Measurements from ENCODE around the gene SMIM36.
"Not testable (repeated sequence)": the region's sequence is repeated elsewhere in the genome, so short reads cannot be mapped to it uniquely, and the experiment has no call there.

SMIM36 gene

GRCh38 chr17:55456307-55457240 lies 54.7 kb downstream of the SMIM36 start:
- DNase-seq (ENCODE audit: low read depth, low spot score), result no peak

- DNase-seq (ENCODE audit: low read depth, low spot score), result no peak
These were observed 56.3 kb downstream of the SMIM36 start for GRCh38 chr17:55454906-55455474.

- DNase-seq (ENCODE audit: low read depth, low spot score), result no peak
These were observed 57.3 kb downstream of the SMIM36 start for GRCh38 chr17:55453839-55454557.

GRCh38 chr17:55452139-55452790 lies 59.0 kb downstream of the SMIM36 start:
- no peak for DNase-seq (ENCODE audit: low read depth, low spot score)

GRCh38 chr17:55451758-55452138 lies 59.5 kb downstream of the SMIM36 start:
- no peak for DNase-seq (ENCODE audit: low read depth, low spot score)

- no peak for DNase-seq (ENCODE audit: low read depth, low spot score)
These were observed 60.0 kb downstream of the SMIM36 start for GRCh38 chr17:55451203-55451641.

GRCh38 chr17:55450232-55450825 lies 60.9 kb downstream of the SMIM36 start:
- no peak for DNase-seq (ENCODE audit: low read depth, low spot score)

GRCh38 chr17:55448681-55449080 lies 62.6 kb downstream of the SMIM36 start:
- no peak for DNase-seq (ENCODE audit: low read depth, low spot score)

- no peak for DNase-seq (ENCODE audit: low read depth, low spot score)
These were observed 64.6 kb downstream of the SMIM36 start for GRCh38 chr17:55446581-55447205.

GRCh38 chr17:55446004-55446403 lies 65.2 kb downstream of the SMIM36 start:
- DNase-seq (ENCODE audit: low read depth, low spot score), result not testable (repeated sequence)

- DNase-seq (ENCODE audit: low read depth, low spot score), result no peak
These were observed 66.5 kb downstream of the SMIM36 start for GRCh38 chr17:55444471-55445441.

GRCh38 chr17:55443904-55444303 lies 67.3 kb downstream of the SMIM36 start:
- no peak for DNase-seq (ENCODE audit: low read depth, low spot score)

- DNase-seq (ENCODE audit: low read depth, low spot score), result no peak
These were observed 68.1 kb downstream of the SMIM36 start for GRCh38 chr17:55442953-55443683.

GRCh38 chr17:55442462-55442861 lies 68.8 kb downstream of the SMIM36 start:
- DNase-seq (ENCODE audit: low read depth, low spot score), result no peak

- DNase-seq (ENCODE audit: low read depth, low spot score), result no peak
These were observed 69.7 kb downstream of the SMIM36 start for GRCh38 chr17:55441544-55441943.

GRCh38 chr17:55440391-55440790 lies 70.9 kb downstream of the SMIM36 start:
- no peak for DNase-seq (ENCODE audit: low read depth, low spot score)

GRCh38 chr17:55437159-55437605 lies 74.1 kb downstream of the SMIM36 start:
- no peak for DNase-seq (ENCODE audit: low read depth, low spot score)

GRCh38 chr17:55436224-55437158 lies 74.8 kb downstream of the SMIM36 start:
- DNase-seq (ENCODE audit: low read depth, low spot score), result no peak

All from brain pericyte (primary cell).